Endometrial microvascular endothelial cells (primary cell): ENCODE measurements around the gene MCL1. TPM values are rescaled to one million over a fixed set of nuclear protein-coding genes. Genes with fewer than 3 reads are reported as not detected.
"Not testable (repeated sequence)": the region's sequence is repeated elsewhere in the genome, so short reads cannot be mapped to it uniquely, and the experiment has no call there.

Experiments
- in situ Hi-C: cut with HindIII; loops from 2 replicates; pipeline ENCODE4 v1.10.0; 2017; ENCODE audit warnings: low sequenced_read_pairs, low pct_unique_long_range_greater_than_20kb; ENCODE audit errors: inconsistent ontology term
- total RNA-seq: library from RNA; depleted of rRNA; stranded (reverse); fragments of >200 nt; gene quantifications from one replicate; pipeline ENCODE4 v1.2.3, GENCODE V29; 2015; ENCODE audit errors: inconsistent ontology term

Gene MCL1
- total RNA-seq, 1 donor from 2014 or later: 382 TPM

DNA sequence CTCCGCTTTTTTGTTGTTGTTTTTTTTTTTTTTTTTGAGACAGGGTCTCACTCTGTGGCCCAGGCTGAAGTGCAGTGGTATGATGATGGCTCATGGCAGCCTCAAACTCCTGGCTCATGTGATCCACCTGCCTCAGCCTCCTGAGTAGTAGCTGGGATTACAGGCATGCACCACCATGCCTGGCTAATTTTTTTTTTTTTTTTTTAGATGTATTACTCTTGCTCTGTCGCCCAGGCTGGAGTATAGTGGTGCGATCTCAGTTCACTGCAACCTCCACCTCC, 26.0 kb upstream of the MCL1 start:
- in situ Hi-C loops: not testable (repeated sequence)

DNA sequence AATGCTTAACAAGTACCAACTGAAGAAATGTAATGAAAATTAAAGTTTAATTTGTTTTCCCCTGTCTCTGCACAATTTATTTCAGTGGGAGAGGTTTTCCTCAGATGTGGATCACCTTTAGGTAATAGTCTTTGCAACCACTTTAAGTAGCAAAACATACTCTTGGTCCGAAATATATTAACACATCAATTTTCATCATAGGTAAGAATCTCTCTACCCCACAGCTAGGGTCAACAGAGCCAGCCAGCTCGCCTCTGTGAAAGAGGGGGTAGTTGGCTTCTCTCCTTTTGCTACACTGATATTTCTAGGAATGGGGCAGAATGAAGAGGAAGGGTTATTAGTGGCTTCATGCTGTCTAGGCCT, 24.8 kb upstream of the MCL1 start:
- in situ Hi-C loops: no loop called here

DNA sequence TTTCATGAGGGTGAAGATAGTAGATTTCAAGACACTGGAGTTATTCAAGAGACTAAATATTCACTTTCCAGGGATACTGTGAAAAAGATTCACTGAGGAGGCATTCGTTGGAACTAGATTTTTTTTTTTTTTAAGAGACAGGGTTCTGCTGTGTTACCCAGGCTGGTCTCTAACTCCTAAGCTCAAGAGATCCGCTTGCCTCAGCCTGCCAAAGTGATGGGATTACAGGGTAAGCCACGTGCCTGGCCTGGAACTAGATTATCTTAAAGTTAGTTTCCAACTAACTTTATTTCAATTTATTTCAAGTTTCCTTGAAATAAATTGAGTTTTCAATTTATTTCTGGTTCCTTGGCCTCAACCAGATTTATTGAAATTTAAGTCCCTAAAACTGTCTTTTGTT, 24.3 kb upstream of the MCL1 start:
- in situ Hi-C loops: no loop called here

DNA sequence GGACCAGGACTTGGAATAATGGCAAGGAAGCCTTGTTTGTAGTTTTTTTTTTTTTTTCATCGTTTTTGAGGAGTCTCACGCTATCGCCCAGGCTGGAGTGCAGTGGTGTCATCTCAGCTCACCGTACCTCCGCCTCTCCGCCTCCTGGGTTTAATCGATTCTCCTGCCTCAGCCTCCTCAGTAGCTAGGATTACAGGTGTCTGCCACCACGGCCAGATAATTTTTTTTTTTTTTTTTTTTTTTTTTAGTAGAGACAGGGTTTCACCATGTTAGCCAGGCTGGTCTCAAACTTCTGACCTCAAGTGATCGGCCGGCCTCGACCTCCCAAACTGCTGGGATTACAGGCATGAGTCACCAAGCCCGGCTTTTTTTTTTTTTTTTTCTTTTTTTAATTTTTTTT, 23.0 kb upstream of the MCL1 start:
- in situ Hi-C loops: not testable (repeated sequence)

DNA sequence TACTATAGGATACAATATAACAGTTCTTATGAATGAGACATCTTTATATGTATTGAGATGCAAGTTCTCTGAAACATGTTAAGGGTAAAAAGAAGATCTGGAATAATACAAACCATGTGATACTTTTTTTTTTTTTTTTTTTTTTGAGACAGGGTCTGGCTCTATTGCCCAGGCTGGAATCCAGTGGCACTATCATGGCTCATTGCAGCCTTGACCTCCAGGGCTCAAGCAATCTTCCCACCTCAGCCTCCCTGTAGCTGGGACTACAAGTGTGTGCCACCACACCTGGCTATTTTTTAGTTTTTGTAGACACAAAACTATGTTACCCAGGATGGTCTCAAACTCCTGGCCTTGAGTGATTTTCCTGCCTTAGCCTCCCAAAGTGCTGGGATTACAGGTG, 22.1 kb upstream of the MCL1 start:
- in situ Hi-C loops: no loop called here

DNA sequence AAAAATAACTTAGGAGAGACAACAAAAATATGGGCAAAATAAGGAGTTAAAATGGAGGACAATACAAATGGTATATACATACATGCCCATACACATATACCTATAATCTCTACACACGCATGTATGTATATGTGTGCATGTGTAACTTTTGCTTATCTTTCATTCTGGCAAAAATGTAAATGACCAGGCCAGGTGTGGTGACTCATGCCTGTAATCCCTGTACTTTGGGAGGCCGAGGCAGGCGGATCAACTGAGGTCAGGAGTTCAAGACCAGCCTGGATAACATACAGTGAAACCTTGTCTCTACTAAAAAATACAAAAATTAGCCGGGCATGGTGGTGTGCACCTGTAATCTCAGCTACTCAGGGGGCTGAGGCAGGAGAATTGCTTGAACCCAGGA, 18.9 kb upstream of the MCL1 start:
- in situ Hi-C loops: not testable (repeated sequence)

DNA sequence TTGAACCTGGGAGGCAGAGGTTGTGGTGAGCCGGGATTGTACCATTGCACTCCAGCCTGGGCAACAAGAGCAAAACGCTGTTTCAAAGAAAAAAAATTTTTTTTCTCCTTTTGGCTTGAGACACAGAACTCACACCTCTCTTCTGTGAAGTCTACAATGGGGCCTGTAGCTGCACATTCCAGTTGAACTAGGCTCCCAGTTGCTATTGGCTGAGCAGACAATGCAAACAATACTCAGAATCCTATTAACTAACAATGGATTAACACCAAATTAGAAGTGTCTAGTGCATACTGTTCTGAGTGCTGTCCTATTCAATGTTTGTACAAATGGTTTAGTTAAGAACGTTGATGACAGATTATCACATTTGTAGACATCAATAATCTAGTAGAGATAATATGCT, 17.6 kb upstream of the MCL1 start:
- in situ Hi-C loops: no loop called here

DNA sequence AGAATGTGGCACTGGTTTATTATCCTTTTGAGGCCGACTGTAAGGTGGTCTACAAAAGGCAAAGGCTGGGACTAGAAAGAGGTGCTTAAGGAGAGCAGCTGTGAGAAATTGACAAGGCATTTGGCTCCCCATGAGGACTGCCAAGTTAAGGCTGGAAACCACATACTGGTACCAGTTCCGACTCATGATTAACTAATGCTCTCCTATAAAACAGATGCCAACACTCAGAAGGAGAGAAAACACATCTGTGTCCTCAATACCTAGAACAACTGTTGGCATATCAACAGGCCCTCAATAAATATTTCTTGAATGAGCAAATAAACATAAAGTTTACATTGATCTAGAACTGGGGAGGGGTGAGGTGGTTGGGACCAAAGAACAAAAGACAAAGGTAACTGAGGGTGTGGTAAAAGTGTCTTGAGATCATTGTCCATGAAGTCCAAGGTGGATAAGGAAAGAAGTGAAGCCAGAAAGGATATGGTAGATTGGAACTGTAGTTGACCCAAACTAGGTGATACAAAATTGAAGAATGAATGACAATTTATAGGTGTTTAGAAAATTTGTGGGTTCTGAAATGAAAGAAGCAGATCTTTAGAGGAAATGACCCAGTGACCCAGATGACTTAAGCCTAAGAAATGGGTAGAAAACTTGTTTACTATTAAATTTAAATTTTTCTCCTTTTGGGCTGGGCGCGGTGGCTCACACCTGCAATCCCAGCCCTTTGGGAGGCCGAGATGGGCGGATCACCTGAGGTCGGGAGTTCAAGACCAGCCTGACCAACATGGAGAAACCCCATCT, 16.9 kb upstream of the MCL1 start:
- in situ Hi-C loops: no loop called here

DNA sequence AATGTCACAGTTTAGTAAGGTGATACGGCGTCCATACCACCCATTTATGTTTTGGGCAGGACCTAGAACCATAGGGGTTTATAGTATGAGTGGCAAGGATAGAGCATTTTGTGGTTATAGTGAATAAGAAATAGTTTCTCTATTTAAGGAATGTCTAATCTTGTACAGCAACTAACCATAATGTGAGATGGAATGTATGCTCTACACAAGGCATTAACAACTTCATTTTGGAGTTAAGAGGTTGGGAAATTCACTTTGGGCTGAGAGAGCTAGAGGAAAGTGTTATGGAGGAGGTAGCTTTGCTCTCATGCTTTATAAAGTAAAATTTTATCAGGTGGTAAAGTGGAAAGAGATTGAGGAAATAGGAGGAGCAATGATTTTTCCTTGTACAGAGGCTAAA, 3.0 kb upstream of the MCL1 start:
- in situ Hi-C loops: no loop called here

DNA sequence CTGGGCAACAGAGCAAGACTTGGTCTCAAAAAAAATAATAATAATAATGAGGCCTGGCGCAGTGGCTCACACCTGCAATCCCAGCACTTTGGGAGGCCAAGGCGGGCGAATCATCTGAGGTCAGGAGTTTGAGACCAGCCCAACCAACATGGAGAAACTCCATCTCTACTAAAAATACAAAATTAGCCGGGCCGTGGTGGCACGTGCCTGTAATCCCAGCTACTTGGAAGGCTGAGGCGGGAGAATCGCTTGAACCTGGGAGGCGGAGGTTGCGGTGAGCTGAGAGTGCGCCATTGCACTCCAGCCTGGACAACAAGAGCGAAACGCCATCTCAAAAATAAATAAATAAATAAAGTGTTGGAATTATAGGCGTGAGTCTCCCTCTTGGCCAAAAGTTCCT, 2.6 kb upstream of the MCL1 start:
- in situ Hi-C loops: not testable (repeated sequence)

DNA sequence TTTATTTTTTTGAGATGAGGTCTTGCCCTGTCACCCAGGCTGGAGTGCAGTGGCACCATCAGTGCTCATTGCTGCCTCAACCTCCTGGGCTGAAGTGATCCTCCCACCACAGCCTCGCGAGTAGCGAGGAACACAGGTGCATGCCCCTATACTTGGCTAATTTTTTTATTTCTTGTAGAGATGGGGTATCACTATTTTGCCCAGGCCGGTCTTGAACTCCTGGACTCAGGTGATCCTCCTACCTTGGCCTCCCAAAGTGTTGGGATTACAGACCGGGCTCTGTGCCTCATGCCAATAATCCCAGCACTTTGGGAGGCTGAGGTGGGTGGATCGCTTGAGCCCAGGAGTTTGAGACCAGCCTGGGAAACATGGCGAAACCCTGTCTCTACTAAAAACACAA, 2.0 kb upstream of the MCL1 start:
- in situ Hi-C loops: not testable (repeated sequence)

DNA sequence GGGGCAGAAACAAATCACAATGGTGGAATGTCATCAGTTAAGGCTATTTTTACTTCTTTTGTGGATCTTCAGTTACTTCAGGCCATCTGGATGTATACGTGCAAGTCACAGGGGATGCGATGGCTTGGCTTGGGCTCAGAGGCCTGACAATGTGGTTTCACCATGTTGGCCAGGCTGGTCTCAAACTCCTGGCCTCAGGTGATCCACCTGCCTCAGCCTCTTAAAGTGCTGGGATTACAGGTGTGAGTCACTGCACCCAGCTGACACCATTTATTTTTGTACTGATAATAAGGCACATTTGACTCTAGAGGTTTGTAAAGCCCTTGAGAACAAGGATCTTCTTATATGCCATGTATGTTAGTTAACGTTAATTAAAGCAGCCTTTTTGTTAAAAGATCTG, 1.6 kb upstream of the MCL1 start:
- in situ Hi-C loops: not testable (repeated sequence)

DNA sequence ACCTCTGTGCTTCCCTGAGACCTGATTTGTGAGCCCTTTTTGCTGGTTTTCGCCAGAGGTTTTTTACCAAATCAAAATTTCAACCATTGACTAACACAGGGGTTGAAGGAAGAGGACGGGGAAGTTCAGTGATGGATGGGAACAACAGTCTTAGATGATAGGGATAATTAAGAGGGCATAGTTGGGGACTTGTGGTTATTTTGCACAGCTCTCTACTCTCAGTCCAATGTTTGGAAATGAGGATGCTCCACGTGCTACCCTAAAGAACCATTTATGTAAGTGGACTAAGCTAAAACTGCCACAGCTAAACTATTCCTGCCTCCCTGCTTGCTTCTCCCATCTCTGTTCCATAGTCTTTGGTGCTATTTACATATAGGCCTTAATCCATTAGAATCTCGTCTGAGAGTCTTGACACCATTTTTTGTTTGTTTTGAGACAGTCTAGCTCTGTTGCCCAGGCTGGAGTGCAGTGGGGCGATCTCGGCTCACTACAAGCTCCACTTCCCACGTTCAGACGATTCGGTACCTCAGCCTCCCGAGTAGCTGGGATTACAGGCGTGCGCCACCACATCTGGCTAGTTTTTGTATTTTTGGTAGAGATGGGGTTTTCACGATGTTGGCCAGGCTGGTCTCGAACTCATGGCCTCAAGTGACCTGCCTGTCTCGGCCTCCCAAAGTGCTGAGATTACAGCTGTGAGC, 684 bp upstream of the MCL1 start:
- in situ Hi-C loops: no loop called here

DNA sequence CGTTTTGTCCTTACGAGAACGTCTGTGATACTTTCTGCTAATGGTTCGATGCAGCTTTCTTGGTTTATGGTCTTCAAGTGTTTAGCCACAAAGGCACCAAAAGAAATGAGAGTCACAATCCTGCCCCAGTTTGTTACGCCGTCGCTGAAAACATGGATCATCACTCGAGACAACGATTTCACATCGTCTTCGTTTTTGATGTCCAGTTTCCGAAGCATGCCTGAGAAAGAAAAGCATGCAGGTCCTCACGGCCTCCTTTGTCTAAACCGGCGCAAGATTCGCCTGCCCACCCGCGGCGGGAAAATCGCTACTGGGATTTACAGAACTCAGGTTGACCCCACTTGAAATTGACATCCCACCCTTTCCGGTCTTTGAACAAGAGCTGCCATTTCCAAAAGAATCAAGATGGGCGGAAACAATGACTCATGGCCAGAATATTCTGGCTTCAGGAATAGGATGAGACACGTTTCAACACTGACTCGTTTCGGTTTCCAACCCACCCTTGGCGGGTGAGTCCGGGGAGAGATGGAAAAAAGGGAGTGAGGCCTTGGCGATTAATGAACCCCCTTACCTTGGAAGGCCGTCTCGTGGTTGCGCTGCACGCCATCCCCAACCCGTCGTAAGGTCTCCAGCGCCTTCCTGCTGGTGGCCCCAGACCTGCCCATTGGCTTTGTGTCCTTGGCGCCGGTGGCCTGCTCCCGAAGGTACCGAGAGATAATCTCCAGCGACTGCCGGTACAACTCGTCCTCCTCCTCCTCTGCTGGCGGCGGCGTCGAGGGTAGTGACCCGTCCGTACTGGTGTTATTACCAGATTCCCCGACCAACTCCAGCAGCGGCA, 919 bp downstream of the MCL1 start:
- in situ Hi-C loops: no loop called here

DNA sequence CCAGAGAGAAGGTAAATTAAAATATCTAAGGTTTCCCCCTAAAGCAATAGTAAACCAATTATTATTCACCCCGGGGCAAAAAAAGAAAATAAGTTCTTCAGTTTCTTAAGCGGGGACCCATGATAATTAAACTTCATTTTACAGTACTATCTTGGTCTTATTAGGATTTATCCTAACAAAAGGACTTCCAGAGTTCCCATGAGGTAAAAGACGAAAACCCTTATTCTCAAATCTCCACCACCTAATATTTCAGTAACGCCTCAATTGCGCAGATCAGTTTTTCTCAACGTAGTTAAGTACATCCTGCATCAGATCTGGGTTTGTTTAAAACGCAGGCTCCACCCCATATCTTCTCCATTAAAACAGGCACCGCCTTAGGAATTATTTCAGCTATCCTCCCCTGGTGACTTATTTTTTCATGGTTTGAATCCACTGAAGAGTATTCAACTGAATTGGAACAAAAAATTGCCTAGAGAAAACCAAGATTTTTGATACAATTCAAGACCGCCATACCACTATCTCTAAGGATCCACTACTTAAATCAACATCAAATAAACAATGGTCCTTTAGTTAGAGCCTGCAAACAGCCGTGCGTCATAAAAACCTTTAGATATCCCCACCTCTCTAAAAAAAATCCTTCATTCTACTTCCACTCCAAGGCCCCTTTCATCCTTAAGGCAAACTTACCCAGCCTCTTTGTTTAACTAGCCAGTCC, 1.7 kb downstream of the MCL1 start:
- in situ Hi-C loops: no loop called here

DNA sequence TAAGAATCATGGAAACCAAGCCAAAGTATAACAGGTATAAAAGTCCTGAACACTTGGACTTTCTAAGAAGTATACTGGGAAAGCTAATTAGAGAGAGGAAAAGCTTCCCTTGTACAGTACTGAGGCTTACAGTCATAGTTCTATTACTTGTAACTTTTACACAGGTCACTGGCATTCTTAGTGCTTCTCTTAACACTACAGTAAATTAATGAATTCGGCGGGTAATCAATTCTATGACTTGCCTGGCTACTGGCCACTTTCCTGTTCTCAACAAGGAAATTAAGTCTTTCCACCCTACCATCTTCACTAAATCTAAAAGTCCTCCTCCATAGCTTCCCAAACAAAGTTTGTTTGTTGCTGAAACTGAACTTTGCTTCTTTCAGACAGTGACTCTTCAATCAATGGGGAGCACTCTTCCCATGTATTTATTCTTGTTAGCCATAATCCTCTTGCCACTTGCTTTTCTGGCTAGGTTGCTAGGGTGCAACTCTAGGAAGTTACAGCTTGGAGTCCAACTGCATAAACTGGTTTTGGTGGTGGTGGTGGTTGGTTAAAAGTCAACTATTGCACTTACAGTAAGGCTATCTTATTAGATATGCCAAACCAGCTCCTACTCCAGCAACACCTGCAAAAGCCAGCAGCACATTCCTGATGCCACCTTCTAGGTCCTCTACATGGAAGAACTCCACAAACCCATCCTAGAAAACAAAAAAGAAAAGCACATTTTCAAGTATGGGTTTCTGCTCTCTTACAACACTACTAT, 2.4 kb downstream of the MCL1 start:
- in situ Hi-C loops: no loop called here

DNA sequence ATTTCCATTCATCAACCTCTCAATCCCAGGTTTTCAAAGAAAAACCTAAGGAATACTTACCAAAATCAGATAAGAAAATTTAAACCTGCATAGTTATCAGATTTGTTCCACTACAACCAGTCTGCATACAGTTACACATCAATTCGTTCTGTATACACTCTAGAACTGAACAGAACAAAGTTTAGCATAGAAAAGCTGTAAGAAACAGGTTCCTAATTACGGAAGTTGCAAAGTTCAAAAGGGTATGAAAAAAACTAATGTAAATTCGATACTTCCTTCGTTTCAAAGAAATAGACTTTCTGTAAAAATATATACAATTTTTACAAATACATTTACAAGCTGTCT, 3.1 kb downstream of the MCL1 start:
- in situ Hi-C loops: no loop called here

DNA sequence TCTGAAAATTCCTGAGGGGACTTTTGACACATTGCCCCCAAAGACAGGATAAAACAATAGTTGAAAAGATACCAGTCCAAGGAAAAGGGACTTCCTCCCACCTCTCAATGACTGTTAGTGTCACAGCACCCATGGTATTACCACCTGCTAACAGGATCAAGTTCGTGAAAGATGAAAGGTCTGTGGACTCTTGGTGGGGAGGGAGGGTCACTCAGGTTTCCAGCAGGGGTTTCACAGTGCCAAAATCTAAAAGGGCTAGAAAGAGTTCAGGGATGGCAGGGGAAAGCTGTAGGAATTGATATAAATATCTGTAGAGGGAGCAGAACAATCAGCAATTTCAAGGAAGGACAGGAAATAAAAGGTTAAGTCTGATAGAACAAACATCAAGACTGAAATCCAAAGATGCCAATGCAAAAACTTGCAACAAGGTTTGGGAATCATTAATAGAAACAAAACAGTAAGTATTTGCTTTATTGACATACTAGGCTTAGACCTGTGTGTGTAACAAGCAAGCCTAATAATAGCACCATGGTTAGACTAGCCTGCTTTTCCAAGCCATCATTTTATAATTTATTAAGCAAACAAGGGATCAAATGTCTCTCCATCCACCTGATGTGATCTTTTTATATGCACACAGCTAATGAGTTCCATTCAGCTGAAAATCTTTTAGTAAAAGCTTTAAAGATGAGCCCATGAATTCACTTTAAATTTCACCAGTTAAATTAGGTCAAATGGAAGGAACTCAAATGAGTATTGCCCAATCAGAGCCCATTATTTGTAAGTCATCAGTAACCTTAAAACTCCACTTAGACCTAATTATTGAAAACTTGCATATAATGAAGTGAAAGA, 3.7 kb downstream of the MCL1 start:
- in situ Hi-C loops: no loop called here
